GM12864 (cell line): ENCODE results near the gene IDE.
"Not testable (repeated sequence)": the region's sequence is repeated elsewhere in the genome, so short reads cannot be mapped to it uniquely, and the experiment has no call there.

Experiments used
- DNase-seq: peaks from one replicate; pipeline ENCODE4 v3.0.0-alpha.2; 2011; ENCODE audit warnings: low read depth
- H3K4me3 ChIP-seq: 2 replicates; pipeline ENCODE4 v1.5.1; 2011; ENCODE audit warnings: mild to moderate bottlenecking, low read depth, low read length, control low read depth
- CTCF ChIP-seq: IDR thresholded peaks from 2 replicates; pipeline ENCODE4 v1.5.1; 2011; ENCODE audit warnings: low read depth, mild to moderate bottlenecking, moderate library complexity, low read length, control low read depth, inconsistent platforms; ENCODE audit errors: missing control alignments

The IDE gene

GRCh38 chr10:92478536-92478935 lies 95.4 kb downstream of the IDE start:
- no peak overlapping the region for H3K4me3 ChIP-seq
- no peak for TF ChIP-seq CTCF
- DNase-seq, result no peak

DNA sequence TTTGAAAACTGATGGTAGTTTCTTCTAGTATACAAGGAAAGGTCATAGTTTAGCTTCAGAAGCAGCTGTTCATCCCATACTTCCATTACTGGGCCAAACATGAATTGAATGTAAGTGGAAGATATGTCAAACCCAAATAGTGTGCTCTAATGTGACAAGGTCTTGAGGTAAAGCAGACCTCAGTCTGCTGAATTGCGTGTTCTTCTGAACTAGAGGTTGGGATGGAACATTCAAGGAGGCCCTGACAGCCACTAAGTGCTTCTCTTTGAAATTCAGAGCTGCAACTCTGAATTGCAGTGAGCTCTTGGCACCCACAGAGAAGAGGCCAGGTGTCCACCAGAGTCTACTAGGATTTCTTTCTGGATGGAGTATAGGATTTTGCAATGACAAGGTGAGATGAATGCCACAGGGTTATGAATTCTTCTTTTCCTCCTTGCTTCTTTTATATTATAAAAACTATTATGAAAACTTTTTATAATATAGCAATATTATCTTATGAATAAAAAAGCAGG lies 98.5 kb downstream of the IDE start:
- TF ChIP-seq CTCF, result no peak
- H3K4me3 ChIP-seq, result no peak overlapping the region
- DNase-seq, result no peak

GRCh38 chr10:92470026-92470425 lies 103.9 kb downstream of the IDE start:
- no peak for DNase-seq
- H3K4me3 ChIP-seq, result no peak overlapping the region
- no peak for TF ChIP-seq CTCF

DNA sequence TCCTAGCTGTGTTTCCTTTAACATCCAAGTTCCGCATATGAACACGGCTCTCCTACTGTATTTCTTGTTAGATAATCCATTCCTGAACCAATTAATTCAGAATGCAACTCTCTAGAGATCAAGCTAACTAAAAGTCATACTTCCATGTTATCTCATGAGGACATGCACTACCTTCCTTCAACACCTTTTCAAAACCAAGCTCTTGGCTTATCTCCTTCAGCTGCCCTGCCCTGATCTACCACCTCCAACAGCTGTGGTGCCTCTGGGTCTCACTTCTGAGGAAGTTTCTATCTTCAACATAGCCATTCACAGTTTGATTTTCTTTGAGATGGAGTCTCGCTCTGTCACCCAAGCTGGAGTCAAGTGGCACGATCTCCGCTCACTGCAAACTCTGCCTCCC lies 109.5 kb downstream of the IDE start:
- DNase-seq, result no peak
- no peak overlapping the region for H3K4me3 ChIP-seq
- TF ChIP-seq CTCF, result no peak

DNA sequence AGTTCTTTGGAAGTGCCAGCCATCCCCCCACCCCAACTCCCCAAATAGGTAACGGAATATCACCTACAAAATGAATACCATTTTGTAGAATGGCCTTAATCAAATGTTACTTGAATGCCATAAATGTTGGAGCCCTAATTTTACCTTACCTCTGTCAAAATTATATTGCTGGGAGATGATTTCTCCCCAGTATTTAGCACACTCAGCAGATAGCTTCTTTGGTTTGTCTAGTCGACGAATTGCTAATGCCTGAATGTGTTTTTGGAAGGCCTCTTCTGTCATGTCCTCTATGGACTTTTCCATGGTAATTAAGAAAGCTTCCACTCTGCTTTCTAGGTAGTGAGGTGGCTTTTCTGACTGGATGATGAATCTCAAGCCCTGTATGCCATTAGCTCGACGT lies 110.3 kb downstream of the IDE start:
- H3K4me3 ChIP-seq, result no peak overlapping the region
- DNase-seq, result no peak
- TF ChIP-seq CTCF, result no peak

- not testable (repeated sequence) for H3K4me3 ChIP-seq, DNase-seq
Observed at GRCh38 chr10:92454955-92455354, 118.9 kb downstream of the IDE start.

DNA sequence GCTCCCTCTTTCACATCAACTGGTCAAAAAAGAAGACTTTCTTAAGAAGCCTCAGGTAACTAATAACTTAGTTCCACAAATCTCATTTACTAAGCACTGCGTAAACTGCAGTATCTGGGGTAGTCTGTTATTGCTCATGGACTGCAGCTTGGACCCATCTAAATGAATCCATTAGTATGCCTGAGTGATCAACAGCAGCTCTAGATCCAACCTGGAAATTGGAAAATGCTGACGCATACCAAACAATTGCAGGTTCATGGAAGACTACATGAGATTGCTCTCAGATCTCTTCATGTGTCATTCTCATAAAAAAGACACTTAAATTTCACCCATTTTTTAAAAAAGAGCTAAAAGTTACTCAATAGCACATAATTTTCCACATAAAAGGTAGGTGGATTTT lies 121.6 kb downstream of the IDE start:
- no peak for DNase-seq
- no peak overlapping the region for H3K4me3 ChIP-seq
- no peak for TF ChIP-seq CTCF
